IgD-negative memory B cell (primary cell): Measurements from ENCODE around the gene PRKCZ. TPM values are rescaled to one million over a fixed set of nuclear protein-coding genes. Genes with fewer than 3 reads are reported as not detected.

Source experiments
- H3K27ac Mint-ChIP-seq, 3 donors: one replicate each; pipeline ENCODE4 v1.8.0; 2020 to 2022; ENCODE audit warnings: mild to moderate bottlenecking in 3 of 3, mixed read lengths in 3 of 3, moderate library complexity in 1 of 3
- H3K27me3 Mint-ChIP-seq: one replicate; pipeline ENCODE4 v1.8.0; 2021; ENCODE audit warnings: mixed read lengths
- H3K36me3 Mint-ChIP-seq: one replicate; pipeline ENCODE4 v1.8.0; 2020; ENCODE audit warnings: mild to moderate bottlenecking, mixed read lengths
- H3K4me1 Mint-ChIP-seq, 3 donors: one replicate each; pipeline ENCODE4 v1.8.0; 2020 to 2022; ENCODE audit warnings: mixed read lengths in 3 of 3, mild to moderate bottlenecking in 1 of 3
- H3K4me3 Mint-ChIP-seq, 4 donors: one replicate each; pipeline ENCODE4 v1.8.0; 2020 to 2022; ENCODE audit warnings: mild to moderate bottlenecking in 4 of 4, mixed read lengths in 4 of 4, moderate library complexity in 3 of 4
- H3K9me3 Mint-ChIP-seq, 3 donors: one replicate each; pipeline ENCODE4 v1.8.0; 2020 to 2021; ENCODE audit warnings: mixed read lengths in 3 of 3, mild to moderate bottlenecking in 1 of 3
- polyA plus RNA-seq: library from polyadenylated mRNA; unstranded; fragments of 300-500 nt; fragmentation: Illumina TruSeq; gene quantifications from one replicate; pipeline ENCODE4 v1.2.3, GENCODE V29; 2021

PRKCZ gene
- polyA plus RNA-seq, 1 donor from 2014 or later, result 12.0 TPM

DNA sequence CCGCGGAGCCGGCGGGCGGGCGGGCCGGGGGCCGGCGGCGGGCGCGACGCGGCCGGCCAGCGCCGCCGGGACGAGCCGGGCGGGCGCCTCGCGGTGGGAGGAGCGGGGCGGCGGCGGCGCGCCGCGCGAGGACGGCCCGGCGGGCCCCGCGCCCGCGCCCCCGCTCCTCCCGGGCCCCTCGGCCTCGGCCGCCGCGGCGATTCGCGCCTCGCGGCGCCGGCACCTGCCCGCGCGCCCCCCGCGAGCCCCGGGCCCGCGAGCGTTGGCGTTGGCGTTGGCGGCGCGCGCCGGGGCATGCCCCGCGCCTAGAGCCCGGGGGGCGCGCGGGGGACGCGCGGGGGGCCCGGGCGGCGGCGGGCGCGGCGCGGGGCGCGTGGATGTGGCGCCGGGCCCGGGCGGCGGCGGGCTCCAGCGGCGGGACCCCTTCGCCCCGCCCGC is 178.0 kb downstream of the PRKCZ start, which contains the start of gene SKI:
Gene SKI (plus strand): TSS at position 163 of the 438 bp plus-strand sequence. CDS start 448 bp downstream, outside the sequence.
- no peaks in the 10 kb centered on the region for H3K27me3 Mint-ChIP-seq
- H3K4me1 Mint-ChIP-seq, result peaks cover 17 to 31% (median 25%) of the 10 kb centered on the region in 3 donors
- H3K27ac Mint-ChIP-seq, result peak within 1 kb of the TSS; percentile 94 to 99 (median 97)
- peak within 1 kb of the TSS; percentile 94 to 99 (median 97) for H3K4me3 Mint-ChIP-seq
- H3K36me3 Mint-ChIP-seq, result no peaks in the 10 kb centered on the region
- no peaks in the 10 kb centered on the region for H3K9me3 Mint-ChIP-seq

GRCh38 chr1:2228694-2229036 is 178.5 kb downstream of the PRKCZ start:
- H3K4me1 Mint-ChIP-seq, result peaks cover 20 to 36% (median 29%) of the 10 kb centered on the region in 3 donors
- no peaks in the 10 kb centered on the region for H3K9me3 Mint-ChIP-seq
- H3K36me3 Mint-ChIP-seq, result no peaks in the 10 kb centered on the region
- H3K4me3 Mint-ChIP-seq, result peak overlapping the region; percentile 94 to 99 (median 97)
- H3K27me3 Mint-ChIP-seq, result no peaks in the 10 kb centered on the region
- peak overlapping the region in 2 of 3 donors; percentile 97 to 99 for H3K27ac Mint-ChIP-seq

GRCh38 chr1:2229037-2229864 is 179.0 kb downstream of the PRKCZ start:
- Mint-ChIP-seq H3K27ac (peak overlapping the region; percentile 94 to 99 (median 97)), H3K27me3 (no peaks in the 10 kb centered on the region), H3K9me3 (no peaks in the 10 kb centered on the region), H3K4me3 (peak overlapping the region; percentile 94 to 99 (median 97)), H3K36me3 (no peaks in the 10 kb centered on the region), H3K4me1 (peaks cover 21 to 38% (median 35%) of the 10 kb centered on the region in 3 donors)

- H3K36me3 Mint-ChIP-seq, result no peaks in the 10 kb centered on the region
- no peaks in the 10 kb centered on the region for H3K9me3 Mint-ChIP-seq
- H3K4me1 Mint-ChIP-seq, result peaks cover 25 to 41% (median 41%) of the 10 kb centered on the region in 3 donors
- H3K27ac Mint-ChIP-seq, result peak overlapping the region in 2 of 3 donors; percentile 99
- peak overlapping the region; percentile 94 to 99 (median 97) for H3K4me3 Mint-ChIP-seq
- no peaks in the 10 kb centered on the region for H3K27me3 Mint-ChIP-seq
Observed at GRCh38 chr1:2229911-2230731, 179.9 kb downstream of the PRKCZ start.

GRCh38 chr1:2230781-2231531 is 180.7 kb downstream of the PRKCZ start:
- Mint-ChIP-seq H3K9me3 (no peaks in the 10 kb centered on the region), H3K4me1 (peaks cover 32 to 49% (median 48%) of the 10 kb centered on the region in 3 donors), H3K4me3 (peak overlapping the region; percentile 94 to 99 (median 97)), H3K36me3 (peaks cover 2% of the 10 kb centered on the region), H3K27ac (peak overlapping the region; percentile 92 to 99 (median 99)), H3K27me3 (peaks cover under 1% of the 10 kb centered on the region)

- H3K4me3 Mint-ChIP-seq, result peak overlapping the region; percentile 94 to 99 (median 97)
- peaks cover 38 to 52% (median 51%) of the 10 kb centered on the region in 3 donors for H3K4me1 Mint-ChIP-seq
- peak overlapping the region; percentile 92 to 99 (median 99) for H3K27ac Mint-ChIP-seq
- H3K36me3 Mint-ChIP-seq, result peaks cover 2% of the 10 kb centered on the region
- no peaks in the 10 kb centered on the region for H3K9me3 Mint-ChIP-seq
- peaks cover 3% of the 10 kb centered on the region for H3K27me3 Mint-ChIP-seq
Observed at GRCh38 chr1:2231532-2232254, 181.5 kb downstream of the PRKCZ start.

DNA sequence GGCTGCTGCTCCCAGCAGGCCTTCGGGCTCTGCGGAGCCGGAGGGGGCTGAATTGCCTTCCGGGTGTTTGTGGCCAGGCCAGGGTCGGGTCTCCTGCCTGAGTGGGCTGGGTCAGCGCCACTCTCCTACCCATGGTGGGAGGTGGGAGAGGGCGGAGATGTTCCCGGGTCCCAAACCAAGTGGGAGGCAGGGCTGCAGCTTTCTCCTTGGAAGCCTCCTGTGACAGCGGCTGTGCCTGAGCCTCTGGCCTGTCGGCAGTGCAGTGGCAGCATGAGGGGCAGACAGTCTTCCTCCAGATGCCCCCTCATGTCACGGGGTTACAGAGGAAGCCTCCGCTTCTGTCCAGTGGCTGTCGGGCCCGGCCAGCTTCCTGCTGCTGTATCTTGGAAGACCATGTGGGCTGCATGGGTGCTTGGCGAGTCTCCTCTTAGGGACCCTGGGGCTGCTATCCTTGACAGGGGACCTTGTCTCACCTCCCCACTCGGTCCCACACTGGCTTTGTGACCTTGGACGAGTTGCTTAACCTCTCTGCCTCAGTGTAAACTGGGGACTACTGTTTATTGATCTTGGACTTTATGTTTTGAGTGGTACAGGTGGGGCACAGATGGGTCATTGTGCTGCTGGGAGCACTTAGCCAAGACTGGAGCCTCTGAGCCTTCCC is 182.2 kb downstream of the PRKCZ start:
- Mint-ChIP-seq H3K27me3 (peaks cover 3% of the 10 kb centered on the region), H3K36me3 (peaks cover 2% of the 10 kb centered on the region), H3K4me1 (peaks cover 40 to 55% (median 51%) of the 10 kb centered on the region in 3 donors)

DNA sequence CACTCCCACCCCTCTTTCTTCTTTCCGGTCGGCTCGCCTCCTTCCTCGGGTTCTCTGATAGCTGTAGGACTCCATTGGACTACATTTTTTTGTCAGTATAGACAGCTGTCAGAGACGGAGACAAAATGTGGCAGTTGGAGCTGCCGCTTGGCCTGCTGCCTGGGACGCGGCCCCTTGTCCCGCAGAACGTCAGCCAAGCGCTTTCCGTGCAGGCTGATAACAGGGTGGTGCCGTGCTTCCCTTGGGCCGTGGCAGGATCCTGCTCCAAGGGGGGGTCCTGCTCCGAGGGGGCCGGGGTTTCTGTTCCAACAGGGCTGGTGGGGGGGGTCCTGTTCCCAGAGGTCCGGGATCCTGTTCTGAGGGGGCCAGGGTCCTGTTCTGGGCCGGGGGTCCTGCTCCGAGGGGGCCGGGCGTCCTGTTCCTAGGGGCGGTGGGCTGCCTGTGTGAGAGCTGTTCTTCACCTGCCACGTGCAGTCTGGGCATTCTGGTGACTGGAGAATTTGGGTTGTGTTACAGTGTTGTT is 182.8 kb downstream of the PRKCZ start:
- Mint-ChIP-seq H3K4me1 (peaks cover 40 to 58% (median 51%) of the 10 kb centered on the region in 3 donors), H3K27ac (peak overlapping the region; percentile 98 to 99 (median 99)), H3K36me3 (peaks cover 2% of the 10 kb centered on the region), H3K9me3 (no peaks in the 10 kb centered on the region), H3K27me3 (peaks cover 3% of the 10 kb centered on the region), H3K4me3 (peak overlapping the region; percentile 94 to 99 (median 98))

More for the DNA sequence above, 182.2 kb downstream of the PRKCZ start:
- H3K27ac Mint-ChIP-seq, result peak overlapping the region; percentile 92 to 99 (median 99)
- H3K9me3 Mint-ChIP-seq, result no peaks in the 10 kb centered on the region
- H3K4me3 Mint-ChIP-seq, result peak overlapping the region; percentile 94 to 99 (median 97)

DNA sequence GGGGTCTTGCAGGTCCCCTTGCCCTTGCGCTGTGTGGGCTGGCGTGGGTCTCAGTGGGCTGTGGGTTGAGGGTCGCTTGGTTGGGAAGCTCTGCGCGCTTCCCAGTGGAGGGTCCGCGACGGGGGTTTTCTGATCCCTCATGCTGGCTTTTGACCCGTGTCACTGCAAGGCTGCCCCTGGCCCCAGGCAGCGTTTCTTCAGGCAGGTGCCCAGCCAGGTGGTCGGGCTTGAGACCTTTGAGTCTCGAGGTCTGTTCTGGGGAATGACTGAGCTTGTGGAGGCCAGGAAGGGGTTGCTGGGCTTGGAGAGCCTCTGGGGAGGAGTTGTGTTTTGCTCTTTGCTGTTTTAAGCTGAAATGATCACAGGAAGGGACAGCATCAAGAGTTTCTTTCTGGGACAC is 183.3 kb downstream of the PRKCZ start:
- H3K27ac Mint-ChIP-seq, result peak overlapping the region; percentile 98 to 99 (median 99)
- H3K36me3 Mint-ChIP-seq, result peaks cover 2% of the 10 kb centered on the region
- H3K4me3 Mint-ChIP-seq, result peak overlapping the region; percentile 61 to 99 (median 92)
- H3K4me1 Mint-ChIP-seq, result peaks cover 40 to 58% (median 51%) of the 10 kb centered on the region in 3 donors
- H3K9me3 Mint-ChIP-seq, result no peaks in the 10 kb centered on the region
- peaks cover 3% of the 10 kb centered on the region for H3K27me3 Mint-ChIP-seq

GRCh38 chr1:2233997-2234761 is 184.0 kb downstream of the PRKCZ start:
- Mint-ChIP-seq H3K4me1 (peaks cover 40 to 61% (median 51%) of the 10 kb centered on the region in 3 donors), H3K36me3 (peaks cover 2% of the 10 kb centered on the region), H3K9me3 (no peaks in the 10 kb centered on the region), H3K4me3 (peak overlapping the region; percentile 80 to 99 (median 94)), H3K27ac (peak overlapping the region; percentile 98 to 99 (median 99)), H3K27me3 (peaks cover 3% of the 10 kb centered on the region)

DNA sequence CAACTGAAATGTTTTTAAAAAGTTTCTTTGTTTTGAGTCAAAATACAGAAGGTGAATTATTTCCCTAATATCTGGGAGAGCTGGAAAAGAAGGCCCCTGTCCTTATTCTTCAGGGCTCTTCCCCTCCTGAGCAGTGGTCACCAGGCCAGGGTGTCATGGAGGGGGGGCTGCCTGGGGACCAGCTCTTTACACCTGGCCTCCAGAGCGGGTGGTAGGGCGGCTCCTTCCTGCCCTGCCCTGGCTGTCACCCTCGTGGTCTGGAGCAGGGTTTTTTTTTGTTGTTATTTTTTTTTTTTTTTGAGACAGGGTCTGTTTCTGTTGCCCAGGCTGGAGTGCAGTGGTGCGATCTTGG is 184.5 kb downstream of the PRKCZ start:
- peak overlapping the region; percentile 80 to 99 (median 94) for H3K4me3 Mint-ChIP-seq
- H3K36me3 Mint-ChIP-seq, result peaks cover 2% of the 10 kb centered on the region
- H3K4me1 Mint-ChIP-seq, result peaks cover 40 to 61% (median 51%) of the 10 kb centered on the region in 3 donors
- peak overlapping the region; percentile 98 to 99 (median 99) for H3K27ac Mint-ChIP-seq
- peaks cover 3% of the 10 kb centered on the region for H3K27me3 Mint-ChIP-seq
- no peaks in the 10 kb centered on the region for H3K9me3 Mint-ChIP-seq
